Osteoblast (primary cell): ENCODE data around the gene ALG14. TPM values are rescaled to one million over a fixed set of nuclear protein-coding genes. Genes with fewer than 3 reads are reported as not detected.
A peak's percentile ranks its signal among the peaks of the same experiment; 100 is the strongest.
"Not testable (repeated sequence)": the region's sequence is repeated elsewhere in the genome, so short reads cannot be mapped to it uniquely, and the experiment has no call there.

Experiments used
- DNase-seq: peaks from one replicate; pipeline ENCODE4 v3.0.0; 2011; ENCODE audit warnings: low spot score, mixed read lengths; ENCODE audit not compliant: insufficient read length; ENCODE audit errors: missing footprints
- H2AFZ ChIP-seq: 2 replicates; pipeline ENCODE4 v1.6.0; 2011; ENCODE audit warnings: mild to moderate bottlenecking, low read length
- H3K27ac ChIP-seq: 2 replicates; pipeline ENCODE4 v1.5.1; 2011; ENCODE audit warnings: mild to moderate bottlenecking, low read depth, low read length, moderate library complexity
- H3K27me3 ChIP-seq: 2 replicates; pipeline ENCODE4 v1.6.0; 2012; ENCODE audit warnings: mild to moderate bottlenecking, control low read depth, inconsistent platforms, low read length, moderate library complexity; ENCODE audit not compliant: insufficient read depth
- H3K36me3 ChIP-seq: 2 replicates; pipeline ENCODE4 v1.5.1; 2011; ENCODE audit warnings: mild to moderate bottlenecking, low read length, control low read depth, moderate library complexity; ENCODE audit not compliant: insufficient read depth
- H3K4me1 ChIP-seq: 2 replicates; pipeline ENCODE4 v1.5.1; 2011; ENCODE audit warnings: mild to moderate bottlenecking, low read length, control low read depth, moderate library complexity; ENCODE audit not compliant: insufficient read depth
- H3K4me2 ChIP-seq: 2 replicates; pipeline ENCODE4 v1.6.0; 2011; ENCODE audit warnings: mild to moderate bottlenecking, low read length; ENCODE audit not compliant: insufficient read depth
- H3K4me3 ChIP-seq: fragments of 200-600 bp; sonication (generic); 3 replicates; pipeline ENCODE4 v1.5.1; 2012; ENCODE audit warnings: mild to moderate bottlenecking, low read length, inconsistent platforms; ENCODE audit not compliant: insufficient read depth
- H3K79me2 ChIP-seq: 2 replicates; pipeline ENCODE4 v1.6.0; 2012; ENCODE audit warnings: mild to moderate bottlenecking, low read length, control low read depth, inconsistent platforms; ENCODE audit not compliant: insufficient read depth
- H3K9me3 ChIP-seq: 2 replicates; pipeline ENCODE4 v1.5.1; 2011; ENCODE audit warnings: low read depth, low read length, control low read depth
- H4K20me1 ChIP-seq: 2 replicates; pipeline ENCODE4 v1.6.0; 2012; ENCODE audit warnings: mild to moderate bottlenecking, low read length, control low read depth; ENCODE audit not compliant: insufficient read depth
- total RNA-seq: library from RNA; depleted of rRNA; stranded (reverse); fragments of >200 nt; gene quantifications from 2 replicates; pipeline ENCODE4 v1.2.3, GENCODE V29; 2012
- TF ChIP-seq, protein P1 (sequence below): IDR thresholded peaks from 2 replicates; pipeline ENCODE4 v1.5.1; 2011; ENCODE audit warnings: mild to moderate bottlenecking, low read depth, low read length, moderate library complexity; ENCODE audit errors: extremely low read depth

ALG14 gene
- total RNA-seq, 1 donor: 1.4 TPM

DNA sequence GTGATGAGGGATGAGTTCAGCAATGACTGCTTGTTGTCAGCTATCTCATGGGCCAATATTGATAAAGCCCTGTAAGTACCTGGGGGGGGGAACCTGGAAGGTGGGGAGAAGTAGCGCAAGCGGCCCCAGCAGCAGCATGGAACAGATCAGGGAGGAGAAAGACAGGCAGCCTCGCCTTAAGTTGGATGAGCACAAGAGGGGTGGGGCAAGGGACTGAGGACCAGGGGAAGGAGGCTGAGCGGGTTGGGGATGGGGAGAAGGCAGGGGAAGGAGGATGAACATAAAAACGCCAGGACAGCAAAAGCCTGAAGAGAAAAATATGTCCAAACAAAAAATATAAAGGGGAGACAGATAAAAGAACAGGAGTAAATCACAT lies 70.6 kb downstream of the ALG14 start:
- H3K9me3 ChIP-seq: no peaks in the 10 kb centered on the region
- TF ChIP-seq, protein P1, sequence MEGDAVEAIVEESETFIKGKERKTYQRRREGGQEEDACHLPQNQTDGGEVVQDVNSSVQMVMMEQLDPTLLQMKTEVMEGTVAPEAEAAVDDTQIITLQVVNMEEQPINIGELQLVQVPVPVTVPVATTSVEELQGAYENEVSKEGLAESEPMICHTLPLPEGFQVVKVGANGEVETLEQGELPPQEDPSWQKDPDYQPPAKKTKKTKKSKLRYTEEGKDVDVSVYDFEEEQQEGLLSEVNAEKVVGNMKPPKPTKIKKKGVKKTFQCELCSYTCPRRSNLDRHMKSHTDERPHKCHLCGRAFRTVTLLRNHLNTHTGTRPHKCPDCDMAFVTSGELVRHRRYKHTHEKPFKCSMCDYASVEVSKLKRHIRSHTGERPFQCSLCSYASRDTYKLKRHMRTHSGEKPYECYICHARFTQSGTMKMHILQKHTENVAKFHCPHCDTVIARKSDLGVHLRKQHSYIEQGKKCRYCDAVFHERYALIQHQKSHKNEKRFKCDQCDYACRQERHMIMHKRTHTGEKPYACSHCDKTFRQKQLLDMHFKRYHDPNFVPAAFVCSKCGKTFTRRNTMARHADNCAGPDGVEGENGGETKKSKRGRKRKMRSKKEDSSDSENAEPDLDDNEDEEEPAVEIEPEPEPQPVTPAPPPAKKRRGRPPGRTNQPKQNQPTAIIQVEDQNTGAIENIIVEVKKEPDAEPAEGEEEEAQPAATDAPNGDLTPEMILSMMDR: no peak
- no peaks in the 10 kb centered on the region for H3K27me3 ChIP-seq
- no peak overlapping the region for H3K4me2 ChIP-seq
- no peaks in the 10 kb centered on the region for H4K20me1 ChIP-seq
- H2AFZ ChIP-seq: no peak overlapping the region
- peaks cover 11% of the 10 kb centered on the region for H3K4me1 ChIP-seq
- DNase-seq: no peak
- H3K27ac ChIP-seq: peak overlapping the region; percentile 39
- no peak overlapping the region for H3K4me3 ChIP-seq
- no peaks in the 10 kb centered on the region for H3K36me3 ChIP-seq
- no peaks in the 10 kb centered on the region for H3K79me2 ChIP-seq

DNA sequence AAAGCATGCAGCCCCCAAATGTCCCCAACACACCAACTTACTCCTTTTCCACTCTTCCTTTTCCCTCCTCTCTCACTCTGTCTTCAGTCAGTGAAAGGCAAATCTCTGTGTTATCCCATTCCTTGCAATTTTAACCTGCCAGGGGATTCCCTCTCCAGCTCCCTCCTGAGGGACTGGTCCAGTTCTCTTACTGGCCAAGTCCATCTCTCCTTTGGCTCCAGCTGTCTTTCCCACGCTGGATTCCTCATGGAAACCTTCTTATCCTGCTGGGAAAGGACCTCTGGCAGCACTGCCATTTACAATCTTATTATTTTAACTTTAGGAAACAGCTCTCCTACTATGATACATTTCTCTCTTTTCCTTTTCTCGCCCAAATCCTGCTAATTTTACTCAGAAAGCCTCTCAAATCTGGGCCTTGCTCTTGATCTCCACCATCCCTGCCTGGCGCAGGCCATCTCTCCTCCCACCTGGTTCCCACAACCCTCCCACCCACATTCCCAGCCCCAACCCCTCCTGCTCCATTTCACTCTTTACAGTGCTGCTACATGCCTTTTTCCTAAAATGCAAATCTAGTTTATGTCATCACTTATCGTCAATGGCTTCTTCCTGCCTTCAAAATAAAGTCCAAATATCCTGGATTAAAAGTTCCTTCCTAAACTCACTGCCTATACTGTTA lies 73.2 kb downstream of the ALG14 start:
- Histone ChIP-seq H3K27ac (no peak overlapping the region), H3K4me1 (peaks cover 15% of the 10 kb centered on the region), H3K79me2 (no peaks in the 10 kb centered on the region), H3K4me3 (no peak overlapping the region), H3K36me3 (no peaks in the 10 kb centered on the region), H3K4me2 (no peak overlapping the region), H4K20me1 (no peaks in the 10 kb centered on the region), H3K9me3 (no peaks in the 10 kb centered on the region), H2AFZ (no peak overlapping the region), H3K27me3 (no peaks in the 10 kb centered on the region)
- DNase-seq: no peak
- TF ChIP-seq, protein P1: no peak

DNA sequence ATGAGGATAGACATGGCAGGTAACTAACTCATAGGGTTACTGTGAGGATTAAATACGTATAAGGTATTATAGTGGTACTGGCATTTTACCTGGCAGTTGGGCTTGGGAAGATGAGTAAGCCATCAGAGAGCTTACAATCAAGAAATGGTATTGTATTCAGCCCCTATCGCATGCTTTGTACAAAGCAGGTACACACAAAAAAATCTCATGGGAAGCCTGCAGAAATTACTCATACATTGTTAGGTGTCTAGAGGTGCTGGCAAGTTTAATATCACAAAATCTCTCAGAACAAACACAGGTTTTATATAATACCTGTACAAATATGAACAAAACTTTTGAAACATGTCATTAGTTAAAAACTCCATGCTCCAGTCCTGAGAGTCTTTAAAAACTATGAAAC lies 74.0 kb downstream of the ALG14 start:
- Histone ChIP-seq H3K4me1 (peaks cover 16% of the 10 kb centered on the region), H4K20me1 (no peaks in the 10 kb centered on the region), H3K27me3 (no peaks in the 10 kb centered on the region), H3K4me2 (no peak overlapping the region), H3K36me3 (no peaks in the 10 kb centered on the region), H3K4me3 (no peak overlapping the region), H3K27ac (no peak overlapping the region), H2AFZ (no peak overlapping the region), H3K9me3 (no peaks in the 10 kb centered on the region), H3K79me2 (no peaks in the 10 kb centered on the region)
- TF ChIP-seq, protein P1: no peak
- no peak for DNase-seq

DNA sequence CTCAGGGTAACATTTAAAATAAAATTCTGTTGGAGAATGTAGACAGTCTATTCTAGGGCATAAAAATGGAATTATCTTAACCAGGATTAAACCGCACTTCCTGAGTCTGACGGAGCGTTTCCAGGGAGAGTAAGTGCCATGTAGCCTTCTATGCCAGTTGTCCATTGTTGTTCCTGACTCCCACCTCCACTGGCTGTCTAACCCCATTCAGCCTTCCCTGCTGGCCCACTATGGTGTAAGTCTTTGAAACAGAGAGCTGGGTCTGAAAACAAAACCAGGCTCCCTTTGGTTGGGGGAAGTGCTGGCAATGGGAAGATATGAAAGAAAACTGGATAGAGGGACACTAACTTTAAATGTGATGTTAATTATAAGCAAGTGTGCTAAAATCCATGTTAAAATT lies 74.6 kb downstream of the ALG14 start:
- no peak overlapping the region for H3K4me3 ChIP-seq
- H3K9me3 ChIP-seq: no peaks in the 10 kb centered on the region
- H3K27me3 ChIP-seq: no peaks in the 10 kb centered on the region
- peaks cover 16% of the 10 kb centered on the region for H3K4me1 ChIP-seq
- no peak overlapping the region for H3K27ac ChIP-seq
- H2AFZ ChIP-seq: no peak overlapping the region
- TF ChIP-seq, protein P1: no peak
- no peaks in the 10 kb centered on the region for H4K20me1 ChIP-seq
- no peaks in the 10 kb centered on the region for H3K36me3 ChIP-seq
- no peak overlapping the region for H3K4me2 ChIP-seq
- DNase-seq: no peak
- no peaks in the 10 kb centered on the region for H3K79me2 ChIP-seq

DNA sequence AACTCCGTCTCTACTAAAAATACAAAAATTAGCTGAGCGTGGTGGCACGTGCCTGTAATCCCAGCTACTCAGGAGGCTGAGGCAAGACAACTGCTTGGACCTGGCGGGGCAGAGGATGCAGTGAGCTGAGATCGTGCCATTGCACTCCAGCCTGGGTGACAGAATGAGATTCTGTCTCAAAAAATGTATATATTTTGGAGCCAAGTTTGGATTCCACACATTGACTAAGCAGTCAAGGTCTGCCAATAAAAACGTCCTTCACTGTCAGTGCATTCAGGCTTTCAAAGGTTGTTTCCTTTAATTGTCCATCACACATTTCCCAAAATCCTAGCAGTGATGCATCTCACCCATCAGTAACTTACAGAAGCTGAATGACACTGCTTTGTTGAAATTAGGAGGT lies 77.2 kb downstream of the ALG14 start:
- not testable (repeated sequence) for H3K36me3 ChIP-seq, H4K20me1 ChIP-seq, DNase-seq, H3K4me2 ChIP-seq, H3K4me3 ChIP-seq, H3K79me2 ChIP-seq, H3K27ac ChIP-seq, H3K9me3 ChIP-seq, H2AFZ ChIP-seq, H3K27me3 ChIP-seq, H3K4me1 ChIP-seq
